ENCODE measurements around the gene NCOR1.

NCOR1 gene

DNA sequence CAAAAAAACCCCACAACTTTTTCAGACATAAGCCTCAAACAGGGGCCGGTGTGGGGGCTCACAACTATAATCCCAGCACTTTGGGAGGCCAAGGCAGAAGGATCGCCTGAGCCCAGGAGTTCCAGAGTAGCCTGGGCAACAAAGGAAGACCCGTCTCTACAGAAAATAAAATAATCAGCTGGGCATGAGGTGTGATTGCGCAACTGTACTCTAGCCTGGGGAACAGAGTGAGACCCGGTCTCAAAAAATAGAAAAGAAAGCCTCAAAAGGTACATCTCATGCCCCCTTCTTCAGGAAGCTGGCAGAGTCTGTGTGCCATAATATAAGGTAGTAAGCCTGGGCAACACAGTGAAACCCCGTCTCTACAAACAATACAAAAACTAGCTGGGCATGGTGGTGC, 219.0 kb downstream of the NCOR1 start:
- no peaks in the 10 kb centered on the region for H3K9me3 ChIP-seq
- no peak for TF ChIP-seq CTCF (IDR thresholded peaks at IDR 0.05)
- H3K4me3 ChIP-seq (ENCODE audit: low read depth in 1 of 2, low read length in 1 of 2): no peak overlapping the region
- peaks cover 27 to 30% of the 10 kb centered on the region in 2 experiments for H3K4me1 ChIP-seq (ENCODE audit: control insufficient read depth in 1 of 2, insufficient read depth in 1 of 2, low read depth in 1 of 2, low read length in 1 of 2)
- H3K27ac ChIP-seq: no peak overlapping the region
- H3K36me3 ChIP-seq: no peaks in the 10 kb centered on the region
- no peaks in the 10 kb centered on the region for H3K27me3 ChIP-seq

GRCh38 chr17:15981646-15982580, 233.4 kb downstream of the NCOR1 start:
- peaks cover 44% of the 10 kb centered on the region for H3K36me3 ChIP-seq
- no peak overlapping the region for H3K27ac ChIP-seq

GRCh38 chr17:15981208-15981607, 234.1 kb downstream of the NCOR1 start:
- no peak for TF ChIP-seq CTCF (IDR thresholded peaks at IDR 0.05)
- no peaks in the 10 kb centered on the region for H3K4me1 ChIP-seq (ENCODE audit: control insufficient read depth in 1 of 2, insufficient read depth in 1 of 2, low read depth in 1 of 2, low read length in 1 of 2)
- no peak overlapping the region for H3K27ac ChIP-seq
- no peak overlapping the region for H3K4me3 ChIP-seq (ENCODE audit: low read depth in 1 of 2, low read length in 1 of 2)
- no peaks in the 10 kb centered on the region for H3K9me3 ChIP-seq
- H3K36me3 ChIP-seq: peaks cover 37% of the 10 kb centered on the region
- H3K27me3 ChIP-seq: no peaks in the 10 kb centered on the region

More at GRCh38 chr17:15981646-15982580, 233.4 kb downstream of the NCOR1 start:
- TF ChIP-seq CTCF (IDR thresholded peaks at IDR 0.05): no peak
- no peak overlapping the region for H3K4me3 ChIP-seq (ENCODE audit: low read depth in 1 of 2, low read length in 1 of 2)
- H3K4me1 ChIP-seq (ENCODE audit: control insufficient read depth in 1 of 2, insufficient read depth in 1 of 2, low read depth in 1 of 2, low read length in 1 of 2): no peaks in the 10 kb centered on the region
- no peaks in the 10 kb centered on the region for H3K9me3 ChIP-seq
- H3K27me3 ChIP-seq: no peaks in the 10 kb centered on the region
